ENCODE data around the gene ADGRF1. TPM values are rescaled to one million over a fixed set of nuclear protein-coding genes. Genes with fewer than 3 reads are reported as not detected.

Gene ADGRF1
- total RNA-seq, 4 donors from 2014 or later: not detected

GRCh38 chr6:47083586-47084047, 41.5 kb upstream of the ADGRF1 start:
- DNase-seq: peak; percentile 81 to 86
- Histone ChIP-seq H3K4me3 (no peak overlapping the region), H3K4me1 (peaks cover 6 to 12% of the 10 kb centered on the region in 2 donors), H3K27me3 (no peaks in the 10 kb centered on the region), H3K9me3 (no peaks in the 10 kb centered on the region), H3K36me3 (no peaks in the 10 kb centered on the region), H3K27ac (peak overlapping the region in 3 of 4 donors; percentile 10 to 30 (median 16))
- ATAC-seq: peak; percentile 94
- in situ Hi-C loops (cut with MboI; ENCODE audit: low sequenced_read_pairs in 4 of 4): no loop called here
- no peak for TF ChIP-seq CTCF (IDR thresholded peaks at IDR 0.05 in 4 of 5, conservative IDR thresholded peaks at IDR 0.05 in 1 of 5)
- TF ChIP-seq POLR2A (IDR thresholded peaks at IDR 0.05): no peak
- intact Hi-C loops (cut with DNase I; ENCODE audit: low total_unique reads): no loop called here

- no peak overlapping the region for H3K4me3 ChIP-seq
- ATAC-seq: no peak
- peaks cover 6 to 12% of the 10 kb centered on the region in 2 donors for H3K4me1 ChIP-seq
These were observed 38.0 kb upstream of the ADGRF1 start for GRCh38 chr6:47080083-47080596.

GRCh38 chr6:47079638-47080037, 37.5 kb upstream of the ADGRF1 start:
- no peak overlapping the region for H3K4me3 ChIP-seq
- peaks cover 5 to 12% of the 10 kb centered on the region in 2 donors for H3K4me1 ChIP-seq
- TF ChIP-seq CTCF (IDR thresholded peaks at IDR 0.05 in 4 of 5, conservative IDR thresholded peaks at IDR 0.05 in 1 of 5) (no peak), POLR2A (IDR thresholded peaks at IDR 0.05) (no peak)
- H3K27me3 ChIP-seq: peaks cover 0 to 4% (median 0%) of the 10 kb centered on the region in 3 donors
- intact Hi-C loops (cut with DNase I; ENCODE audit: low total_unique reads): no loop called here
- no peak for DNase-seq
- in situ Hi-C loops (cut with MboI; ENCODE audit: low sequenced_read_pairs in 4 of 4): no loop called here
- no peak for ATAC-seq
- H3K27ac ChIP-seq: no peak overlapping the region
- no peaks in the 10 kb centered on the region for H3K36me3 ChIP-seq
- no peaks in the 10 kb centered on the region for H3K9me3 ChIP-seq

More at GRCh38 chr6:47080083-47080596, 38.0 kb upstream of the ADGRF1 start:
- Histone ChIP-seq H3K27ac (no peak overlapping the region), H3K36me3 (no peaks in the 10 kb centered on the region), H3K27me3 (peaks cover 0 to 4% (median 0%) of the 10 kb centered on the region in 3 donors), H3K9me3 (no peaks in the 10 kb centered on the region)
- TF ChIP-seq CTCF (IDR thresholded peaks at IDR 0.05 in 4 of 5, conservative IDR thresholded peaks at IDR 0.05 in 1 of 5) (no peak), POLR2A (IDR thresholded peaks at IDR 0.05) (no peak)
- in situ Hi-C loops (cut with MboI; ENCODE audit: low sequenced_read_pairs in 4 of 4) (no loop called here), intact Hi-C loops (cut with DNase I; ENCODE audit: low total_unique reads) (no loop called here)
- DNase-seq: no peak

- Histone ChIP-seq H3K4me1 (peaks cover 3 to 6% of the 10 kb centered on the region in 2 donors), H3K9me3 (no peaks in the 10 kb centered on the region), H3K27me3 (peaks cover 0 to 4% (median 0%) of the 10 kb centered on the region in 3 donors), H3K36me3 (no peaks in the 10 kb centered on the region), H3K4me3 (no peak overlapping the region), H3K27ac (no peak overlapping the region)
- ATAC-seq: no peak
- DNase-seq: no peak
- TF ChIP-seq POLR2A (IDR thresholded peaks at IDR 0.05) (no peak), CTCF (IDR thresholded peaks at IDR 0.05 in 4 of 5, conservative IDR thresholded peaks at IDR 0.05 in 1 of 5) (no peak)
- in situ Hi-C loops (cut with MboI; ENCODE audit: low sequenced_read_pairs in 4 of 4): no loop called here
- intact Hi-C loops (cut with DNase I; ENCODE audit: low total_unique reads): no loop called here
These were observed 36.9 kb upstream of the ADGRF1 start for GRCh38 chr6:47078991-47079390.
